ENCODE results near the gene GRB10.
"Not testable (repeated sequence)": the region's sequence is repeated elsewhere in the genome, so short reads cannot be mapped to it uniquely, and the experiment has no call there.

Gene GRB10

DNA sequence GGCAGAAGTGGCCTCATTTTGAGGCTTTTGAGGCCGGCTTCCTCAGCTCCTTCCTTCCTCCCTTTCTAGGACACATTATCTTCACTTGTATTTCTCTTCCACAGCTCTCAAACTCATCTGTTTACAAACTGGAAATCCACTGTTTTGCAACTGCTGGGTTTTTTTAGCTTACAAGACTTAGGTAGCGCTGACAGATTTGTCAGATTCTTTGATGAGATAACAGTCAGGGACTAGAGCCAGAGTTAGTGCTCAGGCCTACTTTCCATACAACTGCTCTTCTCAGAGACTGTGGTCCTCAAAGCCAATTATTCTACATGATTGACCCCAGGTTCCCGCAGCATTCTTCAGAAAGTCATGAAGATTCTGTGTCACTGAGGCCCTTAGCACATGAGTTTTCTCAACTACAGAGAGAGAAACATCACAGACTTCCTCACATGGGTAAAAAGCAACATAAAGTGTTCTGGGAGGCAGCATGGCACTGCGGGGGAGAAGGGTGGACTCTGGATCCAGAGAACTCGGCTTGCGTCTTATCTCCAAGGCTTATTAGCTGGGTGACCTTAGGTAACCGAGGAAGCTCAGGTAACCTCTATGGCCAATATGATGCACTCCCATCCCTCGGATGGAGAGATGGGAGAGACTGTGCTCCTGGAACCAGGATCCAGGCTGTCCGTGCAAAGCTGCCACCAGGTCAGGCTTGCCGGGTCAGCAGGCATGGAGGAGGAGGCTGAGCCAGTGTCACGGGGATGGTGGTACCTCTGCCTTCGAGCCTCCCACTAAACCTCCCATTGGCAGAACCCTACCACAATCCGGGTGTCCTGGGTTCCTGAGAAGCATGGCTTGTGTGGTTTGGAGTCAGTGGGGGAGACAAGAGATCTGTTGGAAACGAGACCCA lies 228.0 kb downstream of the GRB10 start:
- no peak for DNase-seq (ENCODE audit: low read depth in 2 of 2)

DNA sequence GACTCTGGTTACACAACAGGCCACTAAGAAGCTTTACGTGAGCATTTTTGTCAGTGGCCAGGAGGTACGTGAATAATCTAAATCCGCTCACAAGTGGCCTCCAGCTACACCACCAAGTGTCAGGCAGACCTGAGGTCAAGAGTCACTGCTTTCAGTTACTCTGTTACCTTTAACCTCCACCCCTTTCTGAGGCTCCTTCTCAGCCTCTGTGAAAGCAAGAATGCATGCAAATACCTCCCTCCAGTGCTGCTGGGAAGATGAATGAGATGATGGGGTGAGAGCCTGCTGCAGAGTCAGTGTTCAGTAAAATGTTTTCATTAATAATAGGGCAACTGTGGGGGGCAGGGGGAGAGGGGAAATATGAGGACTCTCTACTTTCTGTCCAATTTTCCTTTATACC lies 228.7 kb downstream of the GRB10 start:
- DNase-seq (ENCODE audit: low read depth in 2 of 2) = no peak

DNA sequence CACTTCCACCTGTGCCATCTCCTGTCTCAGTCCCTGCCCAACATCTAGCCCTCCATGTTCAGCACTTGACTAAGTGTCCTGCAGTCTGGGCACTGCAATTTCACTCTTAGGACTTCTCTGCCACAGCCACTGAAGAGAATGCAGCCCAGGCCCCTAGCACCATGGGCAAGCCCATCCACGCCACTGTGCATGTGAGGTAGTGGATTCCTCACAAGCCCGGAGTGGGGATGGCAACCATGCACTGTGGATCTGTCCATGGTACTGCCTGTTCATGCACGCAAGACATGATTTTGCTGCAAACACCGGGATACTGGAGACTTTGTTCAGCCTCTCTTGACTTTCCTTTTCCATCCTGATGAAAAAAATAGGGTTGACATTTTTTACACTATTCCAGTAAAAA lies 229.8 kb downstream of the GRB10 start:
- no peak for DNase-seq (ENCODE audit: low read depth in 2 of 2)

DNA sequence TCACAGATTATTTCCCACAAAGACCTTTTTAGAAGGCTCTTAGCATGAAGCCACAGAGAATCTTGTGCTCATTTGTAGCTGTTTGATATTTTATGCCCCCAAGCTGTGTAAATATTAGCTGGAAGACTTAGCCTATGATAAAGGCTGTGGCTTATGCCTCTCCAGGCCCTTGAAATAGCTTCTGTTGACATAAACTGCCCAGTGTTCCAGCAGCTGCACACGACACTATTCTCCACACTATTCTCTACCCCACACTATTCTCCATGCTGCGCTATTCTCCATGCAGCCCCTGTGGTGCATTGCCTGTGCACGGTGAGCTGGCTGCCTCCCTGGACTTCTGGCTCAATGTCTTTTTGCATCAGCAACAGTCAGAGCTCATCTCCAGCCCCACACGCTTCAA lies 230.6 kb downstream of the GRB10 start:
- no peak for DNase-seq (ENCODE audit: low read depth in 2 of 2)

DNA sequence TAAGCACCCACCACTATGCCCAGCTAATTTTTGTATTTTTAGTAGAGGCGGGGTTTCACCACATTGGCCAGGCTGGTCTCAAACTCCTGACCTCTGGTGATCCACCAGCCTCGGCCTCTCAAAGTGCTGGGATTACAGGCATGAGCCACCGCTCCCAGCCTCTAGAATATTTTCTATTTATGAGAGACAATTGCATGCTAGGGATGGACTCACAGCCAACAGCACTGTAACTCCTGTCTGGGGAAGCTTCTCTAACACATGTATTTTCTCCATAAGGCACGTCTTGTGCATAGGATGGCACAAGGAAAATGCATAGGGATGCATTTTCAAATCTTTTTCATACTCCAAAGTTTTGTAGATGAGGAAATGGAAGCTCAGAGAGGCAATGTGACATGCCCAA lies 237.1 kb downstream of the GRB10 start:
- DNase-seq (ENCODE audit: low read depth in 2 of 2) = not testable (repeated sequence)

DNA sequence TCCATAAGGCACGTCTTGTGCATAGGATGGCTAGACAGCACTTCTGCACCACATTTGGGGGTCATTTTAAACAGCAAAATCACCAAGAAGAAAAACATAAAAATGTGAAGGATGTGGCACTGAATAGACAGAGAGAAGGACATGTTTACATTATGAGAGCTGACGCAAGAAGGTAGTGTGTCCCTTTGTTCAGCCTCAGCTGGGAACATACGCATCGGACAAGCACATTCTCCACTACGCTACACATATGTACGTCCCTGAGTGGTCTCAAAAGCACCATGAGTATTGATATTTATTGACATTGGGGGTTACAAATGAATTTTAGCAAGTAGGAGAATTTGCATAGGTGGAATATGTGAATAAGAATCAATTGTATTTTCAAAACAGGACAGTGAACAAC lies 237.7 kb downstream of the GRB10 start:
- no peak for DNase-seq (ENCODE audit: low read depth in 2 of 2)

DNA sequence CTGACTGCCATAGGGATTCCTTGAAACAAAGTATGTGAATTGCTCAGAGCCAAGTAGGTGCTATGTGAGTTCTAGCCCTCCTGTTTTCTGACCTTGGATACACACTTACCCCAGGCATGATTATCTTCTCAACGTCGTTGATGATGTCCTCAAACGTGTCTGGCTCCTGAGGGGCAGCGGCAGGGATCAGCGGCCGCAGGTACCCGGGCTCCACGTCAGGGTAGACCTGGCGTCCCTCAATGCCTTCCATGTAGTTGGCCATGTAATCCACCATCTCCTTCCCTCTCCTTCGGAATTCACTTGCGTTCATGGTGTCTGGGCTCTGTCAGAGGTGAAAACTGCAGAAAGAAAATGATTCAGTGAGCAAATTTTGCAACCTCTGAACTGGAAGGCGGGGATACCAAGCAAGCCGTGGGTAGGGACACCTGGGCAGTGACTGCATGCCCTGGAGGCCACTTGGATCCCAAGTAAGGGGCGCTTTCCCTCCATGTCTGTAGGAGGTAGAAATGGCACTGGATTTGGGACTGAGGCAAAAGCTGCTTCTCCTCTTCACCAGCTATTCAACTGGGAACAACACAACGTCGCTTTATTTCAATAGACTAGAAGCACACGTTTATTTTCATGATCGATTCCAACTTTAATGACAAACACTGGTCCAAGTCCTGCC lies 238.8 kb downstream of the GRB10 start:
- DNase-seq (ENCODE audit: low read depth in 2 of 2) = no peak

DNA sequence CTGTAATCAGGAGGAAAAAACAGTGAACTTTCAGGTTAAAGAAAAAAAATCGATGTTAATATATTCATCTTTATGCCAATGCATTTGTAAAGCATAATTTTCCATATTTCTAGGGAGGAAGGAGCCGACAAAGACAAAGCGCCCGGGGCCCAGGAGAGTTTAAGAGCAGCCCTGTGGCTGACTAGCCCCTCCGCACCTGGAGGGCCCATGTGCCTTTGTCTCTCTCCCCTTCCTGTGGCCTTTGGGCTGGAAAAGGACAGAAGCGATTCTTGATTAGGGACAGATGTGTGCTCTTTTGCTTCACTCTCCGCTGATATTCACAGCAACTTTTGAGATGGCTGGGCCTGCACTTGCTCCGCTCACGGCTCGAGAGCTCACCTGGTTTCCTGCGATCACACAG lies 240.6 kb downstream of the GRB10 start:
- DNase-seq (ENCODE audit: low read depth in 2 of 2) = no peak

DNA sequence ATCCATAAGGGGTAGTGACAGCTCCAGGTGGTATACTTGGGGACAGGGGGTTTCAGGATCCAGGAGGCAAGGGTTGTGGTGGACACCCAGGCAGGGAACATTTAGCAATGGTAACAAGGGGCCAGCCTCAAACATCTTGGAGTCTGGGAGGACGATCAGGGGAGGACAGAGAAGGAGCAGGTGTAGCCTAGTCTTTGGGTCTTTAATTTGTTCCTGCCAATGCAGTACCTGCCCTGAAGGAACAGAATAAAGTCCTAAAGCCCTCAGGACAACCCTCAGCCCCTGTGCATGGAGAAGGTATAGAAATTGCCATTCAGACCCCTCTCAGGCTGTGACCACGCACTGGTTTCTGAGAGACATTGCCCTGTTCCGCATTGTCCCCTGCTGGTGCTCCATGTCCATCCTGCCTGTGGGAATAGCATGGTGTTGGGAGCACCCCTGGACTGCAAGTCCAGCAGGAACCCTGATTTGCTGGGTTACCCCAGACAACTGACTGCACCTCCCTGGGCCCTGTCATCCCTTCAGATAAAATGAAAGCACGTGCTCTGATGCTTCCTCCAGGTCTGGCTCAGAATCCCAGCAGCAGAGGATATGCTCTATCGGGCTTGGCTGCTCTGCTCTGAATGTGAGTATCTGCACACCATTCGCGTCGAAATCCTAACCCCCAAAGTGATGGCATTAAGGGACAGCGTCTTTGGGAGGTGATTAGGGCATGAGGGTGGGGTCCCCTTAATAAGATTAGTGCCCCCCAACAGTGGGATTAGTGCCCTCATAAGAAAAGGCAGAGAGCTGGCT lies 241.7 kb downstream of the GRB10 start:
- DNase-seq (ENCODE audit: low read depth in 2 of 2) = no peak
